AG09319 (cell line): Measurements from ENCODE around the gene C16orf90.
"Not testable (repeated sequence)": the region's sequence is repeated elsewhere in the genome, so short reads cannot be mapped to it uniquely, and the experiment has no call there.

Experiments
- DNase-seq: peaks from one replicate; pipeline ENCODE4 v3.0.0-alpha.2; 2010; ENCODE audit warnings: low read depth; ENCODE audit errors: extremely low read depth
- CTCF ChIP-seq: IDR thresholded peaks from 2 replicates; pipeline ENCODE4 v1.5.1; 2011; ENCODE audit warnings: low read depth, mild to moderate bottlenecking, inconsistent platforms, low read length, moderate library complexity

Gene C16orf90

DNA sequence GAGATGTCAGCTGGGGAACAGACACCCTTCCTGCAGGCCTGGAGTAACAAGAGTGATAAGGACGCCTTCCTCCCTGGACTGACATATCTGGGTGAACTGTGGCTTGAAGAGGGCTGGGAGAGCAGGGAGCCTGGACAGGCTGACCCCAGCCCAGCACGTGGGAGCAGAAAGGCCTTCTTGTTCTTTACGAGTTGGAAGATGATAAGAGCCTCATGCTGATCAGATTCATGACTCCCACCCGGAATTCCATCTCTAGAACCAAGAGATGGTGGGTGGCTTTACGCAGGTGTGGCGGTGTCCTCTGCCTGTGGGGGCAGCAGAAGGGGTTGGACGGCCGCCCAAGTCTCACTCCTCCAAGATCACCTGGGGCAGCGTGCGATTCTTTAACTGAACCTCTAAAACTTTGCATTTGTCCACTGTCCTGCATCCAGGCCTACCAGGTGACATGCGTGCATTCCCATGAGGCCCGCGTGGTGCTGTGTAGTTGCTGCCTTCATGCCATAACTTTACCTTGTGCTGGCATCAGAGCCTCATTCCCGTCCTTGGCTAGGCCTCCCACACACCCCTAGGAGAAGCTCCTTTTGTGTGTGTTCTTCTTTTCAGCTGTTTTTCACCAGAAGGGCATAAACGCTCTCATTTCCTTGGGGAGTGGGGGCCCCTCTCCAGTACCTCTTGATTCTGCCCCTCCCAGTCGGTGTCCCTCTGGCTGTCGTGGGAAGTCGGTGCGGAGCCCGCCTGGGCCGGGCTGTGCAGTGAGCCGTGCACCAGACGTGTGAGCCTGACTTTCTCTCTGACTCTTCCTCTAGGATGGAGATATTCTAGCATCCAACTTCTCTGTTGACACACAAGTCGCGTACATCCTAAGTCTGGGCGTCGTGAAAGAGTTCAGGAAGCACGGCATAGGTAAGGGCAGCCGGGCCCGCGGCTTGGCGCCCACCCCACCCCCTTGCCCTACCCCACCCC lies 13.3 kb downstream of the C16orf90 start:
- no peak for TF ChIP-seq CTCF
- DNase-seq, result no peak

DNA sequence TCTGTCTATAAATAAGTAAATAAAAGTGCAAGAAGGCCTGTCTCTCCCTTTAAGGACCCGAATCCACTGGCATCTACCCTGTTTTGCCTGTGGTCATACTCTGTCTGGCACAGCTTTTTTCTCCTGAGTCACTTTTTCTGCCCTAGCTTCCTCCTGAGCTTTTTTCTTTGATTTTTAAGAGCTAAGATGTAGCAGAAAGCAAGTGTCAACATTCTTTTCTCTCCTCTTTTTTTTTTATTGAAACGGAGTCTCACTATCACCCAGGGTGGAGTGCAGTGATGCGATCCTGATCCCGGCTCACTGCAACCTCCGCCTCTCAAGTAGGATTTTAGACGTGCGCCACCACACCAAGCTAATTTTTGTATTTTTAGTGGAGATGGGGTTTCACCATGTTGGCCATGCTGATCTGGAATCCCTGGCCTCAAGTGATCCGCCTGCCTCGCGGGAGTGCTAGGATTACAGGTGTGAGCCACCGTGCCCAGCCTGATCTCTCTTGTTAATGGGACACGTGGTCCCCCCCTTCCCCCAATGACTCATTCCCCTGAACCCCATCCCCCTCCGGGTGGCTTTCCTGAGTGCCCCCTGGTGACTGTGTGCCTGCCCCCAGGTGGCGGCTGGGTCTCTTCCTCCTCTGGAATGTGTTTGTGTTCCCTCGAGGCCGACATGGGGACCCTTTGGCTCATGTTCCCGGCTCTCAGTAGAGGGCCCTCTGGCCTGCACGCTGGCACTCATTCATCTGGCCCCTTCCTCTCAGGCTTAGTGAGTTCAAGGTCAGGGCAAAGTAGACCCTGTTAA lies 14.2 kb downstream of the C16orf90 start:
- TF ChIP-seq CTCF, result no peak
- DNase-seq, result no peak

DNA sequence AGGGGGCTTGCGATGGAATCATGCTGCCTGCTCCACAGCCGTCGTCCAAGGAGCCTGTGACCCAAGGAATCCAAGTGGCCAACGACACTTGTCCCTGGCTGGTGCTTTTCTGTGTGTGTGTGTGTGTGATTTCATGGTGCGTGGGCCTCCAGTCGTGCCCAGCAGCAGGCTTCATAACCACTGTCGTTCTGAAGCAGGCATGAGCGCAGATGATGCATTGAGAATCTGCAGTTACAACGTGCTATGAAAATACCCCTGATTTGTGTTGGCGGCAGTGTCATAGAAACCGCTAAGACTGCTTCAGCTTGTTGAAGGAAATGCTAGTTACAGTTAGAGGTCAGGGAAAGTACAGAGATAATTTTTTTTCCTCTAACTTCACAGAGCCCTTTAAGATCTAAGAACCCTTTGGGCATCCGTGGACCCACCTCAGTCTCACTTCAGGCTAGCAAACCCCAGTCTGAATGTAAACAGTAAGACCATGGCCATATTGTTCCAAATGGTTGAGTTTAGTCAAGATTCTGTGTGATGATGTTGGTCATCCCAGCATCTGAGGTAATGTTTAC lies 15.6 kb downstream of the C16orf90 start:
- DNase-seq, result no peak
- no peak for TF ChIP-seq CTCF

DNA sequence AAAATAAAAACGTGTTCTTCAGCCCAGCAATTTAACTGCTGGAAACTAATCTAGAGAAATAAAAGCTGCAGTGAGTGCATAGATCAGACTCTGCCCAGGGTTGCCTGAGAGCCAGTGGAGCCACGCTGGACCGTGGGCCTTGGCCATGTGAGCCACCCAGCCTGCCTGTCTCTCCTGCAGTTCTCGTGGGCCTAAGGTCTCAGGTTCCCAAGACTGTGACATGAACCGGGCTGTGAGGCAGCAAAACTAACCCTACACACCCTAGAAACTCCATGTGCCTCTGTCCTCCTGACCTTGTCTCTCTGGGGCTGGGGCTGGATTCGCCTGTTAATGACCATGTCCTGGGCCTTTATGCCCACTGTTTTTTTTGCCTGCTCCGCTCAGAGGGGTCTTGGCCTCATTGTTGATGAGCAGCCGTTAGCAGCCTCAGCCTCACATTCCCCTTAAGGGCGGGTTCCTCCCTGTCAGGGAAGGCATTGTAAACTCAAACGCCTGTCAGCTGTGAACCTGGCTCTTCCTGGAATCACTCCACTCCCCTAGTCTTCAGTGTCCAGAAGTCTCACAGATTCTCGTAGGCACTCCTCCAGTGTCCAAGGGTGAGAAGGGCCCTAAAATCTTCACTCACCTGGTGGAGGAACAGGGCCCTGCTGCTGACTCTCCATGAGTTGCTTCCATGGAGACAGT lies 16.9 kb downstream of the C16orf90 start:
- no peak for DNase-seq
- TF ChIP-seq CTCF, result no peak

- DNase-seq, result no peak
- no peak for TF ChIP-seq CTCF
Measured at GRCh38 chr16:3476409-3476808, 18.9 kb downstream of the C16orf90 start.

DNA sequence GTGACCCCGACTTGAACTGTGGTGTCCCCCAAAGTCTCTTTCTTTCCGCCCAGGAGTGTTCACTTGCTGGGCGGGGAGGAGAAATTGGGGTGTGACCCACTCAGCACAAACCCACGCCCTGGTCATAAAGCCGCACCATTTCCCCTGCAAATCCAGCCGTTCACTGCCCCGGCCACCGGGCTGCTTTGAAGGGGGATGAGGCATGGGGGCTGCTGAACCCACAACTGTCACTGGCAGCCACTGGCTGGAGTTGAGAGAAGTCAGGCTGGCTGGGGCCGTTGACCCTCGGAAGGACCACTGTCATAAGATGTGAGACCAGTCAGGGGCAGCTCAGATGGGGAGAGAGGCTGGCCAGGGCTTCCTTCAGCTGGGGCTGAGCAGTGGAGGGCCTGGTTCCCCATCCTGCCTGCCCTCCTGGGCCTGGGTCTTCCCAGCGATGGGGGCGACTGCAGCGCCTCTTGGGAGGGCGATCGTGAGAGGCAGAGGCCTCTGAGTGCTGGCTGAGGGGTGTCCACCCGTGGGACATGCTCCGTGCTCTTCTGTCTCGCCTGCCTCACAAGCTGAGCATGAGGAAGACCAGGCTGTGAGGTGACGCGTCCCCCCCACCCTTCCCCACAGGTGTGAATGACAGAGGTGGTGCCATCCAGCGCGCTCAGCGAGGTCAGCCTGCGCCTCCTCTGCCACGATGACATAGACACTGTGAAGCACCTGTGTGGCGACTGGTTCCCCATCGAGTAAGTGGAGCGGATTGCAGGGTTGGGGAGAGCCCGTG lies 19.5 kb downstream of the C16orf90 start:
- no peak for TF ChIP-seq CTCF
- no peak for DNase-seq

DNA sequence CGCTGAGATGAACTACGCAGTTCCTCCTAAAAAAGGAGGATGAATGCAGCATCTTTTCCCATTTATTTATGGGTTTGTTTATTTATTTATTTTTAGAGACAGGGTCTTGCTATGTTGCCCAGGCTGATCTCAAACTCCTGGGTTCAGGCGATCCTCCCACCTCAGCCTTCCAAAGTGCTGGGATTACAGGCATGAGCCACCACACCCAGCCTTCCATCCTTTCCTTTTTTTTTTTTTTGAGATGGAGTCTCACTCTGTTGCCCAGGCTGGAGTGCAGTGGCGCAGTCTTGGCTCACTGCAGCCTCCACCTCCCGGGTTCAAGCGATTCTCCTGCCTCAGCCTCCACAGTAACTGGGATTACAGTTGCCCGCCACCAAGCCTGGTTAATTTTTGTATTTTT lies 20.4 kb downstream of the C16orf90 start:
- not testable (repeated sequence) for DNase-seq
